Measurements from ENCODE around the gene ATG10. TPM values are rescaled to one million over a fixed set of nuclear protein-coding genes. Genes with fewer than 3 reads are reported as not detected.
"Not testable (repeated sequence)": the region's sequence is repeated elsewhere in the genome, so short reads cannot be mapped to it uniquely, and the experiment has no call there.

Gene ATG10
- total RNA-seq, 2 donors from 2014 or later = 3.2 to 16.7 TPM

DNA sequence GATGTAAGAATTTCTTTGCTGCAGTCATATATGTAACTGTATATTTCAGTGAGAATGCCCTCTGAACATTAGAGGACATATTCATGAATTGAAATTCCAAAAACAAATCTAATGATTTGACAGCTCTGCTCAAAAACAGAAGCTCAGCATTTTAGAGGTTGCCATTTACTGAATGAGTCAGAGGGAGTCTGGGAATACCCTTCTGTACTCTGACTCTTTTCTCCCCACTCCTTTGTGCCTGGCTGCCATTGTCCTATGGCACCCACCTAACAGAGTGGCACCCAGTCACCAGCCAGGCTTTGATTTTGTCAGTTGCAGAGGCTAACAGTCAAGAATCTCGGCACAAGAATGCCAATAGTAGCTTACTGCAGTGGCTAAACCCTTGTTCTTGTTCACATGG is 133.6 kb downstream of the ATG10 start:
- DNase-seq (ENCODE audit: low spot score) = no peak
- intact Hi-C loops (cut with DNase I) = no loop called here
- Histone ChIP-seq H3K9me3 (no peaks in the 10 kb centered on the region), H3K4me3 (no peak overlapping the region), H3K36me3 (no peaks in the 10 kb centered on the region), H3K27ac (no peak overlapping the region), H3K27me3 (replicated peaks; ENCODE audit: insufficient read depth) (no peaks in the 10 kb centered on the region), H3K4me1 (replicated peaks) (no peaks in the 10 kb centered on the region)
- 64% methylated on average over 1 of the region's 1 CpG for WGBS
- TF ChIP-seq, protein P1, sequence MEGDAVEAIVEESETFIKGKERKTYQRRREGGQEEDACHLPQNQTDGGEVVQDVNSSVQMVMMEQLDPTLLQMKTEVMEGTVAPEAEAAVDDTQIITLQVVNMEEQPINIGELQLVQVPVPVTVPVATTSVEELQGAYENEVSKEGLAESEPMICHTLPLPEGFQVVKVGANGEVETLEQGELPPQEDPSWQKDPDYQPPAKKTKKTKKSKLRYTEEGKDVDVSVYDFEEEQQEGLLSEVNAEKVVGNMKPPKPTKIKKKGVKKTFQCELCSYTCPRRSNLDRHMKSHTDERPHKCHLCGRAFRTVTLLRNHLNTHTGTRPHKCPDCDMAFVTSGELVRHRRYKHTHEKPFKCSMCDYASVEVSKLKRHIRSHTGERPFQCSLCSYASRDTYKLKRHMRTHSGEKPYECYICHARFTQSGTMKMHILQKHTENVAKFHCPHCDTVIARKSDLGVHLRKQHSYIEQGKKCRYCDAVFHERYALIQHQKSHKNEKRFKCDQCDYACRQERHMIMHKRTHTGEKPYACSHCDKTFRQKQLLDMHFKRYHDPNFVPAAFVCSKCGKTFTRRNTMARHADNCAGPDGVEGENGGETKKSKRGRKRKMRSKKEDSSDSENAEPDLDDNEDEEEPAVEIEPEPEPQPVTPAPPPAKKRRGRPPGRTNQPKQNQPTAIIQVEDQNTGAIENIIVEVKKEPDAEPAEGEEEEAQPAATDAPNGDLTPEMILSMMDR (IDR thresholded peaks at IDR 0.05) = no peak
- TF ChIP-seq POLR2AphosphoS5 (IDR thresholded peaks at IDR 0.05) (no peak), POLR2A (IDR thresholded peaks at IDR 0.05) (no peak)

GRCh38 chr5:82106207-82106606 is 134.4 kb downstream of the ATG10 start:
- Histone ChIP-seq H3K27ac (no peak overlapping the region), H3K4me3 (no peak overlapping the region), H3K9me3 (no peaks in the 10 kb centered on the region), H3K4me1 (replicated peaks) (no peaks in the 10 kb centered on the region), H3K36me3 (no peaks in the 10 kb centered on the region), H3K27me3 (replicated peaks; ENCODE audit: insufficient read depth) (no peaks in the 10 kb centered on the region)
- no peak for DNase-seq (ENCODE audit: low spot score)
- WGBS = 54% methylated on average over 3 of the region's 3 CpGs
- TF ChIP-seq, protein P1 (IDR thresholded peaks at IDR 0.05) = no peak
- TF ChIP-seq POLR2AphosphoS5 (IDR thresholded peaks at IDR 0.05) = no peak
- no peak for TF ChIP-seq POLR2A (IDR thresholded peaks at IDR 0.05)
- intact Hi-C loops (cut with DNase I) = no loop called here

DNA sequence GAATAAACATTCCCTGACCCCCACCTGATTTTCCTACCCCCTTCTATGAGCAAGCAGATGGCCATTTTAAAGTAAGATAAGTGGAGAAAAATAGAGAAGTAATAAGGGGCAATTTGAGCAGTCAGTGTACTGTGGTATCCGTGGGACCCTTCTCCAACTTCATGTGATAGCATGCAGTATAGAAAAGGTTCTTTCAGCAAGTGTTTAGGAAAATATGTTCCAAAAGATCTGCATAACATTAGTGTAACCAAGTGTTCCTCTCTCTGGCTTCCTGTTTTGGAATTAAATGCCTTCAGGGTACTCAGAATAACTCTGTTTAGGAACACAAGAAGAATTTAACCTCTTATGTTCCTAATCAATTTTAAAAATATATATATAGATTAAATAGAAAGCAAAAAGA is 134.9 kb downstream of the ATG10 start:
- H3K4me3 ChIP-seq = no peak overlapping the region
- no peak for DNase-seq (ENCODE audit: low spot score)
- no peaks in the 10 kb centered on the region for H3K36me3 ChIP-seq
- intact Hi-C loops (cut with DNase I) = no loop called here
- no peaks in the 10 kb centered on the region for H3K4me1 ChIP-seq (replicated peaks)
- TF ChIP-seq POLR2A (IDR thresholded peaks at IDR 0.05) (no peak), POLR2AphosphoS5 (IDR thresholded peaks at IDR 0.05) (no peak)
- H3K9me3 ChIP-seq = no peaks in the 10 kb centered on the region
- H3K27ac ChIP-seq = no peak overlapping the region
- no peaks in the 10 kb centered on the region for H3K27me3 ChIP-seq (replicated peaks; ENCODE audit: insufficient read depth)
- 16% methylated on average over 1 of the region's 1 CpG for WGBS

GRCh38 chr5:82107267-82107666 is 135.4 kb downstream of the ATG10 start:
- TF ChIP-seq POLR2A (IDR thresholded peaks at IDR 0.05) (no peak), POLR2AphosphoS5 (IDR thresholded peaks at IDR 0.05) (no peak)
- TF ChIP-seq, protein P1 (IDR thresholded peaks at IDR 0.05) = peak in 3 of 4 experiments; percentile 9 to 37 (median 30)
- no peaks in the 10 kb centered on the region for H3K4me1 ChIP-seq (replicated peaks)
- DNase-seq (ENCODE audit: low spot score) = no peak
- intact Hi-C loops (cut with DNase I) = no loop called here
- H3K27me3 ChIP-seq (replicated peaks; ENCODE audit: insufficient read depth) = no peaks in the 10 kb centered on the region
- no peak overlapping the region for H3K27ac ChIP-seq
- H3K4me3 ChIP-seq = no peak overlapping the region
- no peaks in the 10 kb centered on the region for H3K9me3 ChIP-seq
- no peaks in the 10 kb centered on the region for H3K36me3 ChIP-seq

- no peaks in the 10 kb centered on the region for H3K36me3 ChIP-seq
- no peak overlapping the region for H3K27ac ChIP-seq
- DNase-seq (ENCODE audit: low spot score) = no peak
- no peaks in the 10 kb centered on the region for H3K27me3 ChIP-seq (replicated peaks; ENCODE audit: insufficient read depth)
- H3K4me3 ChIP-seq = no peak overlapping the region
- no peaks in the 10 kb centered on the region for H3K9me3 ChIP-seq
- TF ChIP-seq, protein P1 (IDR thresholded peaks at IDR 0.05) = no peak
- TF ChIP-seq POLR2AphosphoS5 (IDR thresholded peaks at IDR 0.05) (peak; percentile 18), POLR2A (IDR thresholded peaks at IDR 0.05) (no peak)
- intact Hi-C loops (cut with DNase I) = no loop called here
- H3K4me1 ChIP-seq (replicated peaks) = no peaks in the 10 kb centered on the region
- 85% methylated on average over 3 of the region's 3 CpGs for whole genome bisulfite sequencing
Measured at GRCh38 chr5:82109013-82109412, 137.2 kb downstream of the ATG10 start.

DNA sequence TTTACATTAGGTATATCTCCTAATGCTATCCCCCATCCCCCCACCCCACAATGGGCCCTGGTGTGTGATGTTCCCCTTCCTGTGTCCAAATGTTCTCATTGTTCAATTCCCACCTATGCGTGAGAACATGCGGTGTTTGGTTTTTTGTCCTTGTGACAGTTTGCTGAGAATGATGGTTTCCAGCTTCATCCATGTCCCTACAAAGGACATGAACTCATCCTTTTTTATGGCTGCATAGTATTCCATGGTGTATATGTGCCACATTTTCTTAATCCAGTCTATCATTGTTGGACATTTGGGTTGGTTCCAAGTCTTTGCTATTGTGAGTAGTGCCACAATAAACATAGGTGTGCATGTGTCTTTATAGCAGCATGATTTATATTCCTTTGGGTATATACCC is 138.1 kb downstream of the ATG10 start:
- 94% methylated on average over 2 of the region's 2 CpGs for WGBS
- H3K4me3 ChIP-seq; H3K27ac ChIP-seq; DNase-seq (ENCODE audit: low spot score); intact Hi-C loops (cut with DNase I); H3K27me3 ChIP-seq (replicated peaks; ENCODE audit: insufficient read depth); H3K9me3 ChIP-seq; H3K36me3 ChIP-seq; H3K4me1 ChIP-seq (replicated peaks): not testable (repeated sequence)

Data from prostate gland (tissue), 2 donors.